ENCODE measurements around the gene SBF1. TPM values are rescaled to one million over a fixed set of nuclear protein-coding genes. Genes with fewer than 3 reads are reported as not detected.
A peak's percentile ranks its signal among the peaks of the same experiment; 100 is the strongest.
"Not testable (repeated sequence)": the region's sequence is repeated elsewhere in the genome, so short reads cannot be mapped to it uniquely, and the experiment has no call there.

SBF1 gene
- total RNA-seq, 1 donor from 2014 or later, result 110 TPM

- no peaks in the 10 kb centered on the region for H3K27me3 Mint-ChIP-seq (ENCODE audit: unreplicated experiment)
- peaks cover 9% of the 10 kb centered on the region for H3K36me3 Mint-ChIP-seq (ENCODE audit: unreplicated experiment)
- peak overlapping the region; percentile 20 for H3K4me3 Mint-ChIP-seq (ENCODE audit: unreplicated experiment)
- no peak for DNase-seq (ENCODE audit: extremely low spot score, unreplicated experiment)
- TF ChIP-seq CTCF (IDR thresholded peaks at IDR 0.05), result no peak
- H3K4me1 Mint-ChIP-seq (ENCODE audit: unreplicated experiment), result peaks cover 24% of the 10 kb centered on the region
- no peaks in the 10 kb centered on the region for H3K9me3 Mint-ChIP-seq (ENCODE audit: unreplicated experiment)
- H3K27ac Mint-ChIP-seq (ENCODE audit: unreplicated experiment), result no peak overlapping the region
Measured at GRCh38 chr22:50522806-50523438, 48.1 kb upstream of the SBF1 start.

GRCh38 chr22:50522208-50522805 lies 47.5 kb upstream of the SBF1 start:
- DNase-seq (ENCODE audit: extremely low spot score, unreplicated experiment), result no peak
- peaks cover 18% of the 10 kb centered on the region for H3K4me1 Mint-ChIP-seq (ENCODE audit: unreplicated experiment)
- H3K9me3 Mint-ChIP-seq (ENCODE audit: unreplicated experiment), result no peaks in the 10 kb centered on the region
- H3K36me3 Mint-ChIP-seq (ENCODE audit: unreplicated experiment), result peaks cover 12% of the 10 kb centered on the region
- no peak overlapping the region for H3K4me3 Mint-ChIP-seq (ENCODE audit: unreplicated experiment)
- no peak for TF ChIP-seq CTCF (IDR thresholded peaks at IDR 0.05)
- H3K27ac Mint-ChIP-seq (ENCODE audit: unreplicated experiment), result no peak overlapping the region
- no peaks in the 10 kb centered on the region for H3K27me3 Mint-ChIP-seq (ENCODE audit: unreplicated experiment)

- Mint-ChIP-seq H3K27me3 (ENCODE audit: unreplicated experiment) (no peaks in the 10 kb centered on the region), H3K9me3 (ENCODE audit: unreplicated experiment) (no peaks in the 10 kb centered on the region), H3K36me3 (ENCODE audit: unreplicated experiment) (peaks cover 12% of the 10 kb centered on the region), H3K4me3 (ENCODE audit: unreplicated experiment) (no peak overlapping the region), H3K4me1 (ENCODE audit: unreplicated experiment) (peaks cover 12% of the 10 kb centered on the region), H3K27ac (ENCODE audit: unreplicated experiment) (no peak overlapping the region)
- DNase-seq (ENCODE audit: extremely low spot score, unreplicated experiment), result no peak
- TF ChIP-seq CTCF (IDR thresholded peaks at IDR 0.05), result no peak
Measured at GRCh38 chr22:50521710-50522109, 46.9 kb upstream of the SBF1 start.

GRCh38 chr22:50520826-50521453 lies 46.1 kb upstream of the SBF1 start:
- no peaks in the 10 kb centered on the region for H3K27me3 Mint-ChIP-seq (ENCODE audit: unreplicated experiment)
- no peak for DNase-seq (ENCODE audit: extremely low spot score, unreplicated experiment)
- no peak overlapping the region for H3K27ac Mint-ChIP-seq (ENCODE audit: unreplicated experiment)
- no peaks in the 10 kb centered on the region for H3K9me3 Mint-ChIP-seq (ENCODE audit: unreplicated experiment)
- H3K4me3 Mint-ChIP-seq (ENCODE audit: unreplicated experiment), result no peak overlapping the region
- peaks cover 10% of the 10 kb centered on the region for H3K4me1 Mint-ChIP-seq (ENCODE audit: unreplicated experiment)
- peaks cover 12% of the 10 kb centered on the region for H3K36me3 Mint-ChIP-seq (ENCODE audit: unreplicated experiment)
- no peak for TF ChIP-seq CTCF (IDR thresholded peaks at IDR 0.05)

- not testable (repeated sequence) for H3K4me3 Mint-ChIP-seq (ENCODE audit: unreplicated experiment); H3K4me1 Mint-ChIP-seq (ENCODE audit: unreplicated experiment); H3K9me3 Mint-ChIP-seq (ENCODE audit: unreplicated experiment); H3K27ac Mint-ChIP-seq (ENCODE audit: unreplicated experiment); H3K27me3 Mint-ChIP-seq (ENCODE audit: unreplicated experiment); DNase-seq (ENCODE audit: extremely low spot score, unreplicated experiment)
- H3K36me3 Mint-ChIP-seq (ENCODE audit: unreplicated experiment), result peaks cover 12% of the 10 kb centered on the region
Measured at GRCh38 chr22:50520184-50520583, 45.3 kb upstream of the SBF1 start.
